HEK293 (cell line): ENCODE results near the gene RNF19B.

Source experiments
- CTCF ChIP-seq: fragments of 450-650 bp; formaldehyde crosslinking; IDR thresholded peaks from 2 replicates; pipeline ENCODE4 v1.5.1; 2016; ENCODE audit warnings: missing biosample characterization, missing genetic modification characterization
- MZF1 ChIP-seq: fragments of 450-650 bp; formaldehyde crosslinking; IDR thresholded peaks from 2 replicates; pipeline ENCODE4 v1.5.1; 2017; ENCODE audit warnings: missing biosample characterization, missing genetic modification characterization, borderline replicate concordance
- REST ChIP-seq: fragments of 450-650 bp; formaldehyde crosslinking; IDR thresholded peaks from 2 replicates; pipeline ENCODE4 v1.5.1; 2016; ENCODE audit warnings: missing biosample characterization, missing genetic modification characterization
- ZBTB48 ChIP-seq: fragments of 450-650 bp; formaldehyde crosslinking; IDR thresholded peaks from 2 replicates; pipeline ENCODE4 v1.5.1; 2016; ENCODE audit warnings: missing biosample characterization, missing genetic modification characterization

GRCh38 chr1:32897082-32898049 is 67.2 kb downstream of the RNF19B start:
- TF ChIP-seq REST (no peak), CTCF (tag by site-specific recombination) (no peak), MZF1 (no peak), ZBTB48 (tag by site-specific recombination) (no peak)
